NCI-H1092 treated with DMSO at 0.1 percent for 48 hours (cell line): ENCODE data around the gene STAMBPL1.
A peak's percentile ranks its signal among the peaks of the same experiment; 100 is the strongest.
"Not testable (repeated sequence)": the region's sequence is repeated elsewhere in the genome, so short reads cannot be mapped to it uniquely, and the experiment has no call there.

Experiments used
- DNase-seq: peaks from one replicate; lab custom pipeline; 2025; lab: John Stamatoyannopoulos, UW

The STAMBPL1 gene

DNA sequence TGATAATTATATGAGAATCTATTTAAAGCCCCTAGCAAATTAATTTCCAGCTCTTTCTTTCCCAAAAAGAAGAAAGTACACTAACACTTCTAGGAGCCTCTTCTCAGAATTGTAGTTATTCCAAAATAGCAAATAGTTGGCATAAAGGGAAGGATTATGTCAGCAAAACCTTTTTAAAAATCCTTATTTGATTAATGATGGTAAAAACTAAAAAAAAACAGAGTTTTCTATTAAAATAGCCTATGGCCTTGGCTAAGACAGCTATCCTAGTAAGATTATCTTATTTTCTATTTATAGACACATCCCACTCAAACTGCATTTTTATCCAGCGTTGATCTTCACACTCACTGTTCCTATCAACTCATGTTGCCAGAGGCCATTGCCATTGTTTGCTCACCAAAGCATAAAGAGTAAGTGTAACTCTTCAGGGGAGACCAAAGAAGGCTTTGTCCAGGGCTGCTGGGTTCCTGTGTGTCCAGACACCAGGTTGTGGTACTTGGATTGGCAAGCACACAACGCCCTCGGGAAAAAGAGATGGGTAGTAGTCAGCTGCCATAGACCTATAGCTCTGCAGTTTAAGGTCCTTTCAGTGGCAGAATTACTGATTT, 41.0 kb downstream of the STAMBPL1 start:
- no peak for DNase-seq

DNA sequence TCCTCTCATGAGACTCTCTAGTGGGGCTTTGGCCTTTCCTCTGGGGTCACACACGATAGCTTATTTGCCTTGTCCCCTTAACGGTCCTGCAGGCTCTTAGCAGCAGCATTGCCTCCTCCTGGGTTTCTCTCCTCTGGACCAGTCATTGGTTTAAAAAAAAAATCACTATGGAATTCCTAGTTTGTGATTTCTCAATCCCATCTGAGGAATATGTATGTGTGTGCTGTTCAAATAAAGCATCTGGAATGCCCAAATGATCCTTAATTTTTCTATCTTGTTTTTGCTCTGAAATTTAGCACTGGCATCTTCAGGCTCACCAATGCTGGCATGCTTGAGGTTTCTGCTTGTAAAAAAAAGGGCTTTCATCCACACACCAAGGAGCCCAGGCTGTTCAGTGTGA, 42.0 kb downstream of the STAMBPL1 start:
- DNase-seq = no peak

DNA sequence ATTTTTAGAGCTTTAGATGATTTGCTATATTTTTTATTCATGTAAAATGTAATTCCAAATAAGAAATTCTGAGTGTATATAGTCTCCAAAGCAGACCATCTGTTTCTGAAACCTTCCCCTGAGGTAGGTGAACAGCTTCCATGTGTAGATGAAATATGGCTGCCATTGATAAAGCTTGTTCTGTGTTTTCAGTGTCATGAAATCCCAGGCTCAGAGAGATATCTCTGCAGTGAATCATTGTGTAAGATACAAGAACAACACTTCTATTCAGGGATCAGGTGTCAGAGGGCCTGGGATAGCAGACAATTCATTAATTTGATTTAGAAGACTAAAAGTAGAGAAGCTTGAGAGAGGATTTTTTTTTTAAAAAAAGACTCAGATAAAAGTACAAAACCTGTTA, 43.5 kb downstream of the STAMBPL1 start:
- no peak for DNase-seq

DNA sequence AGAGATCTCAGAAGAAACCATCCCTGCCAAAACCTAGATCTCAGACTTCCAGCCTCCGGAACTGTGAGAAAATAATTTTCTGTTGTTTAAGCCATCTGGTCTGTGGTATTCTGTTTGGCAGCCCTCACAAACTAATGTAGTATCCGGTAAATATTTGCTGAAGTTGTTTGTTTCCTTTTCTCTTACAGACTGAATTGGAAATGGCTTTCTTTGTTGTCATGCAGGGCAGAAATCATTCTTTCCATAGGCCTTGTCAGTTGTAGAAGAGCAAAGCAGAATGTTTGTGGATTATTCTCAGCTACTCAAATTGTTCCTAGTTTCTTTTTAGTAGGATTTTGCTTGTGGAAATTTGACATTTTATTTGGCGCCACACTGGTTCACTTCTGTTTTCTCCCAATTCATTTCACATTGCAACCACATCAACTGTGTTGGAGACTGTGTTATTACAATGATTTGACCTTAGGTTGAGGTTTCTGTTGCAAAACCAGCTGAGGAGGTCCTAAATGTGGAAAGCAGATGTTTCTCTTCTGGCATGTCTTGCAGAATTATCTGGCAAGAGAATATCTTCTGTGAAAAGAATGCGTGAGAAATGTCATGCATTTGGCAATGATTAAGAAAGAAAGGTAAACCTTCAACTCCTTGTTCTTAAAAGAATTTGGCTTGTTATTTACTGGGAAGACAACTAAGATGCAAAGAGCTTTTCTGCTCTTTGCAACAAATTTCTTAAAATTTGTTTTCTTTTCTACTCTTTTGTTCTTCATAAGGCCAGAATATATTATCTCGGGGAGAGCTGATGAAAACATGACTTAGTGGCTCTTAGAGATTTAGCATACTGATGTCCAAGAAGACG, 46.7 kb downstream of the STAMBPL1 start:
- DNase-seq = no peak

DNA sequence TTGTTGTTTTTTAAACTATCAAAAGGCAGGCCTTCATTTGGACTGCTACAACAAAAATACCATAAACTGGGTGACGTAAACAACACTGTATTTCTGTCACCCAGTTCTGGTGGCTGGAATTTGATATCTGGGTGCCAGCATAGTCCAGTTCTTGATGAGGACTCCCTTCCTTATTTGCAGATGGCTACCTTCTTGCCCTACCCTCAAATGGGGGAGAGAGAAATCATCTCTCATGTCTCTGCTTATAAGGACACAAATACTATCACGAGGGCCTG, 47.3 kb downstream of the STAMBPL1 start:
- DNase-seq = no peak

DNA sequence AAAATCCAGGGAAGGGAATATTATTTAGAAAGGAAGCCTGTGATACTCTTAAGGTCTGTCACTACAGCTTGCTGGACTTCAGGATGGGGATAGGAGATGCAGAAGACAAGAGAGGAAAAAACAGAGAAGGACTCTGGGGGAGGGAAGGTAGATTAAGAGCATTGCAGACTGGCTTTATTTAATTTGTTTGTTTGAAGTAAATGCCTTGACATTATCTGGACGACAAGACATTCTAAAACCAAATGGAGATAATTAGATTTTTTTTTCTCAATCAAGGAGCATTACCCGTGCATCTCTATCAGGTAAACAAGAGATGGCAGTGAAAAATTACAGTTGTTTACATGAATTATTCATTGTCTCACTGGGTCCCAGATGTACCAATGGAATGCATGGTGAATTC, 48.2 kb downstream of the STAMBPL1 start:
- DNase-seq = no peak

DNA sequence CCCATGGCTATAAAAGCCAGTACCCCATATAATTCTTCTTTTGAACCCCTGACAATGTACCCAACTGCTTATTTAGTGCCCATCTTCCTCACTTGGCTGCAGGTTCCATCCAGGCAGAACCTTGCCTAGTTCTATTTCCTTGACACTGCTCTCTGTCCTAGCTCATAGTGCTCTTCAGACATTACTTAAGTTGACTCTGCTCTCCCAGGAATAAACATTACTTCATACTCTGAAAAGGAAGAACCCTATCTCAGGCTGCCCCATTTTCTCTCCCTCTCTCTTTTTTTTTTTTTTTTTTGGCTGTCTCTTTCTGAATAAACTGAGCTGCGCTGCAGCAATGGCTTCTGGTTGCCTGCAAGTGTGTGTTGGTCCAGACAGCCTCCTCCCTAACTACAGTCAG, 51.5 kb downstream of the STAMBPL1 start:
- no peak for DNase-seq

DNA sequence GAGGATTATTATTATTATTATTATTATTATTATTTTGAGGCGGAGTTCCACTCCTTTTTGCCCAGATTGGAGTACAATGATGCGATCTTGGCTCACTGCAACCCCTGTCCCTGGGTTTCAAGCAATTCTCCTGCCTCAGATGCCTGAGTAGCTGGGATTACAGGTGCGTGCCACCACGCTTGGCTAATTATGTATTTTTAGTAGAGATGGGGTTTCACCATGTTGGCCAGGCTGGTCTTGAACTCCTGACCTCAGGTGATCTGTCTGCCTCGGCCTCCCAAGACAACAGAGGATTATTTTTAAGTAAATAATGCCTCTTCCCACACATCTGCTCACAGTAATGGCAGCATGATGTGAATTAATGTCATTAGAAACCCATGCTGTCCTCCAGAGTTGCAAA, 52.0 kb downstream of the STAMBPL1 start:
- not testable (repeated sequence) for DNase-seq

DNA sequence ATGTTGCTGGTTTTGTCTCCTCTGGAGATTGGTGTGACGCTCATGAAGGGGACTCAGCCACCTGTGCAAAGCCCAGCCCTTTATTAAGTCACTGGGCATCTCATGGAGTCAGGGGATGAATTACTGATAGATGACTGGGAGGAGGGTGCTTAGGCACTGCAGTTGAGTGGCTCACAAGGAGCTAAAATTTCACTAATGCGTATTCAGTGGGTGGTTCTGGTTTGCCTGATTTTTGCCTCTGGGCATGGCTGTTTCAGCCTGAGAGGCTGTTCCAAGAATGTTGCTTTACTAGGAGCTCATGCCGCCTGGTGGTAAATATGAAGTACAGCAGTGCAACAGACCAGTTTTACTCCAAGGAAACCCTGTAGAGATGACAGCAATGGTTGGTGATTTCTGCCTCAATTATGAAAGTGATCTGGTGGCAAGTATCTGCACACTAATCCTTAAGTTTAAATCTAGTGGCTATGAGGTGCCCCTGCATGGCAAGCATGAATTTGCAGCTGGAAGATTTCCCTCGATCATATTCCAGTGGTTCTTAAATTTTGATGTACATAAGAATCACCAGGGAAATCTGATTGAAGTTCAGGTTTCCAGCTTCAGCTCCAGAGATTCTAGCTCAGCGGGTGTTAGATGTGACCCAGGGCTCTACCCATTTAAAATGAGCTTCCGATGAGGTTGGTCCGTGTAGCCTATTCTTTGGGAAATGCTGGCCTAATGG, 52.7 kb downstream of the STAMBPL1 start:
- peak; percentile 32 for DNase-seq

DNA sequence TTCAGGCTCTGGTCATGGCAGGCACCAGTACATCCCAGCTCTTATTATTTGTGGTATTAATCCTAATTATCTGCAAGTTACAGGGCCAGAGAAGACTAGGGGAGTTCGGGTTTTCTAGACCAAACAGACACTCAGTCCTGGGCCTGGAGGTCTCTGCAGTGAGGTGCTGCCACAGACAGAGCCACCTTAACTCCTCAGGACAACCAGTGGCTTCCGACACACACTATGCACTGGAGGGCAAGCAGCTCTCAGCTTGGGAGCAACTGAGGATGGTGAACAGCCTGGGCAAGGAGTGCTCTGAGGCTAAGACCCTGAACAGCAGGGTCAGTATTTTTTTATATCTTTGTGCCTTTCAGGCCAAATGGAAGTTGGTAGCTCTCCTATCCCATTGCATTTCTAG, 53.5 kb downstream of the STAMBPL1 start:
- DNase-seq = no peak

DNA sequence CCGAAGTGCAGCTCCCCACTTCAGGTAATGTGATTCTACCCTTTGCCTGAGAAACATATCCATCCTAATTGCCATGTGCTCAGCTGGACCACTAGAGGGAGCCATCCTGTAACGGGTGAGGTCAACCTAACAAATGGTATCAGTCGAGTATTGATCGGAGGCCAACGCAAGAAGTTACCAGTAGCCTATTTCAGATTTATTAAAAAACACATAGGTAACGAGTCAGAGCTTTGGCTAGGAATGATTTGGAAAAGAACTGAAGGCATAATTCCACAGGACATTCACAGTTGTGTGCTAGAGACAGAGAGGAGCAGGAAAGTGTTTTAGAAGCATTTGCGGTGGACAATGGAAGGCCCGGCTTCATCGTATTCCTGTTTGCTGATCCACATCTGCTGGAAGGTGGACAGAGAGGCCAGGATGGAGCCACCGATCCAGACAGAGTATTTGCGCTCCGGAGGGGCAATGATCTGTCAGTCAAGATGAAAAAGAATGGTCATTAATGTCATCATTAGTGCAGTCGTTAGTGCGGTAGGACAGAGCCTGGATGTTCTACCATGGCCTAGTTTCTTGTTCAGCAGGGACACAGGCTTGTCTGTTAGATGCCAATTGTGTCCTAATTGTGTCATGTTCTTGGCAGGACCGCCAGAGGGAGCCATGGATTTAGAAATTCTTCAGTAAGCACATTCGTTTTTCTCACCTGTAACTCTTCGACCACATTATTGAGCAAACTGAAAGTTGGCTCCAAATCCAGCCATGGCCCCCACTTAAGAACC, 55.0 kb downstream of the STAMBPL1 start:
- peak; percentile 46 for DNase-seq

DNA sequence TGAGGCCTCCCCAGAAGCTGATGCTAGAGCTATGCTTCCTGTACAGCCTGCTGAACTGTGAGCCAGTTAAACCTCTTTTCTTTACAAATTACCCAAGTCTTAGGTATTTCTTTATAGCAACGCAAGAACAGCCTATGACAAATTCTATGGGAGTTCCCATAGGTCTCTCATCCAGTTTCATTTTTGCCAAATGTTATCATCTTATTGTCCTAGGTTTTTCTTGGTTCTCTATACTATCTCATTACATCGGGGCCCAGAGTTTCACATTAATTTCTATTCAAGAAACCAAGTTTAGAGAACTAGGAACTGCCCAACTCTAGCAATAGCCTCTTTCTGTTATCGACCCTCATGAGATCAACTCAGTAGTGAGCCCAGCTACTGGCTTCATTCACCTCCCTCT, 56.6 kb downstream of the STAMBPL1 start:
- no peak for DNase-seq

DNA sequence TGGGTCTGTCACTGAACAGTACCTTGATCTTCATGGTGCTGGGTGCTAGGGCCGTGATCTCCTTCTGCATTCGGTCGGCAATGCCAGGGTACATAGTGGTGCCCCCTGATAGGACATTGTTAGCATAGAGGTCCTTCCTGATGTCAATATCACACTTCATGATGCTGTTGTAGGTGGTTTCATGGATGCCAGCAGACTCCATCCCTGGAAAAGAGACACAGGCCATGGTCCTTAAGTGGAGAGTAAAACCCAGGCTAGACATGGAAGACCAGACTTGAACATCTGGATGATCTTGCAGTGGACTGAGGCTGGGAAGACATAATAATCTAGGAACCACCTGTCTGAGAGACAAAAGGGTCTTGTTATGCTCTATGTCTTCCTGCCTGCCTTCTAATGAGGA, 58.0 kb downstream of the STAMBPL1 start:
- DNase-seq = no peak

DNA sequence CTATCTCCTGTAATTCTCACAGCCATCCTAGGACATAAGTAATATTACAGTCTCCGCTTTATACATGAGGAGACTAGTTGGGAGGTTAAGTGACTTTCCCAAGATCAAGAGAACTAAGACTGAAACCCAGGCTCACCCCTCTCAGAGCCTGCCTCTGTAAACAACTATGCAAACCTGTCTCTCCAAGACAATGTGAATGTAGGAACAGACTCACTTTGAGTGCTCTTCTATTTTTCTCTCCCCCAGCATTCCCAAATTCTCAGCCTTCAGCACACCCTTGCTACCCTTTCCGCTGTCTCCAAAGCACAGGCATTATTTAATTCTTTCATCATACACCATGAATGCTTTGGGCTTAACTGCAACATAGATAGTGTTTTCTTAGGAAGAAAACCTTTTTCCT, 58.9 kb downstream of the STAMBPL1 start:
- DNase-seq = no peak

DNA sequence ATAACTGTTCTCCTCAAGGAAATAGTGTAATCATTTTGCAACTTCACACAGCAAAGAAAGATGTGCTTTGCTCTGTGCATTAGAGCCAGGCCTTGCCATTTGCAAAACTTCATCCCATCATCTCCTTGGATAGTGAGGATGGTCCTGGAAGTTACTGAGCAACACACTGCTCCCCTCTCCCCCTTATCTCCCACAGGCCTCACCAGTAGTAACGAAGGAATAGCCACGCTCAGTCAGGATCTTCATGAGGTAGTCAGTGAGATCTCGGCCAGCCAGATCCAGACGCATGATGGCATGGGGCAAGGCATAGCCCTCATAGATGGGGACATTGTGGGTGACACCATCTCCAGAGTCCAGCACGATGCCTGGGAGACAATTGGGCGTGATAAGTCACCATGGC, 61.0 kb downstream of the STAMBPL1 start:
- DNase-seq = no peak

DNA sequence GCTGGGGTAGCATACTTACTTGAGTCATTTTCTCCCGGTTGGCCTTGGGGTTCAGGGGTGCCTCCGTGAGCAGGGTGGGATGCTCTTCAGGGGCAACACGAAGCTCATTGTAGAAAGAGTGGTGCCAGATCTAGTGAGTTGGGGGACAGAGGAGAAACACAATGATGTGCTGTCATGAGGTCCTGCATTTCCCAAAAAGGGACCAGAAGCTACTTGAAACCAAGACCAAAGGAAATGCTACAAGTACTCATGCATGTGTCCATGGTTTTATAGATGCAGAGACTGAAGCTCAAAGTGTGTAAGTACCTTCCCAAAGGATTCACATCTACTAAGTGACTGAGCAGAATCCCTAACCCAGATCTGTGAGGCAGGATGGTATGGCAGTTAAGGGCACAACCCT, 63.7 kb downstream of the STAMBPL1 start:
- DNase-seq = no peak

DNA sequence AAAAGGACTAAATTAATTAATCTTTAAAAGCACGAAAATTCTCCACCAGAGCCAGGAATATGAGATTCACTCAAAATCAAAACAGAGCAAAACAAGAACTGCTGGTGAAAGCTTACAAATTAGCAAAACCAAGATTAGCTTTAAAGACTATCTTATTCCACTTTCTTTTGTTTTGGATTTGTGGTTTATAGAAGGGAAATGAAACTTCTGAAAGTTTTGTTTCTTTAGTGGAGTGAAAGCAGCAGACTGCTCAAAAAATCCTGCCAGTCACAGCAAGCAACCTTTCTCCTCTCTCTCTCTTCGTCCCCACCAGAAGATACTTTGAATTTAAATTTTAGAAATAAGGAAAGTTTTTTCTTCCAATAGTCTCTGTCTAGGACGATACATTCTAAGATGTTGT, 64.8 kb downstream of the STAMBPL1 start:
- no peak for DNase-seq

DNA sequence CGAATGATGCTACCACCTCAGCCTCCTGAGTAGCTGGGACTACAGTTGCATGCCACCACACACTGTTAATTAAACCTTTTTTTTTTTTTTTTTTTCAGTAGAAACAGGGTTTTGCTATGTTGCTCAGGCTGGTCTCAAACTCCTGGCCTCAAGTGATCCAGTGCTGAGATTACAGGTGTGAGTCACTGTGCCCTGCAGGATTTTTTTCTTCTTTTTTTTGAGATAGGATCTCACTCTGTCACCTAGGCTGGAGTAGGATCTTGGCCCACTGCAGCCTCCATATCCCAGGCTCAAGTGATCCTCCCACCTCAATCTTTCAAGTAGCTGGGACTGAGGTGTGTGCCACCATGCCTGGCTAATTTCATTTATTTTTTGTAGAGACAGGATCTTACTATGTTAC, 66.2 kb downstream of the STAMBPL1 start:
- DNase-seq = no peak

DNA sequence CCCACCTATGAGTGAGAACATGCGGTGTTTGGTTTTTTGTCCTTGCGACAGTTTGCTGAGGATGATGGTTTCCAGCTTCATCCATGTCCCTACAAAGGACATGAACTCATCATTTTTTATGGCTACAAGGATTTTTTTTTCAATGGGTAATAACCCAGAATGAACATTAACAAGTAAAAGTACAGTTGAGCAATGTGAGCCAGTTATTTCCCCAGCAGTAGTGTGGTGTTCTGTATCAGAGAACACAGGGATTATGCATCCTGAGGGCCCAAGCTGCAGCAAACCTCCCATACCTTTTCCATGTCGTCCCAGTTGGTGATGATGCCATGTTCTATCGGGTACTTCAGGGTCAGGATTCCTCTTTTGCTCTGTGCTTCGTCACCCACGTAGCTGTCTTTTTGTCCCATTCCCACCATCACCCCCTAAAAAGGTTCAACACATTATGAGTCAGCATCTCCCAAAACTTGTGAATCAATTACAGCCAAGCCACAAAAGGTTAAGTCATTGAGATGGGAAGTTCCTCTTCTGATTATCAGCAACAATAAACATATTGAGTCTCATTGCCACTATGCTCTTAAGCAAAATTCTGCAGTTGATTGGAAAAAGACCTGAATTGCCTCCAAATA, 67.0 kb downstream of the STAMBPL1 start:
- DNase-seq = no peak

DNA sequence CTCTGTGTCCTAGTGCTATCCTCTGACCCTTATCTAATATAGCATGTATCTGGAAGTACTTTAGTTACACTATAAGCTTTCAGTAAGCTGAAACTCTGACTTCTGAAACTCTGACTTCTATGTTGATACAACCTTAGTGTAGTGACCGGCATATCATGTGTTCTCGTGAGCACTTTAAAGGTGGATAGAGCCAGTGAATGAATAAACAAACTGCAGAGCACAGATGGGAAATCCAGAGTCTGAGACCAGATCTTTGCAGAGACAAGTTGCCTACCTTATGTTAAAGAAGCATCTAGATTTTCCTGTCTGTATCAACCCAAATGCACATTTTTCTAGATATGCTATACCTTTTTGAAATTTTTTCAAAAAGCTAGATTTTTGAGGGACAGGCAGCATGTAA, 69.0 kb downstream of the STAMBPL1 start:
- no peak for DNase-seq

DNA sequence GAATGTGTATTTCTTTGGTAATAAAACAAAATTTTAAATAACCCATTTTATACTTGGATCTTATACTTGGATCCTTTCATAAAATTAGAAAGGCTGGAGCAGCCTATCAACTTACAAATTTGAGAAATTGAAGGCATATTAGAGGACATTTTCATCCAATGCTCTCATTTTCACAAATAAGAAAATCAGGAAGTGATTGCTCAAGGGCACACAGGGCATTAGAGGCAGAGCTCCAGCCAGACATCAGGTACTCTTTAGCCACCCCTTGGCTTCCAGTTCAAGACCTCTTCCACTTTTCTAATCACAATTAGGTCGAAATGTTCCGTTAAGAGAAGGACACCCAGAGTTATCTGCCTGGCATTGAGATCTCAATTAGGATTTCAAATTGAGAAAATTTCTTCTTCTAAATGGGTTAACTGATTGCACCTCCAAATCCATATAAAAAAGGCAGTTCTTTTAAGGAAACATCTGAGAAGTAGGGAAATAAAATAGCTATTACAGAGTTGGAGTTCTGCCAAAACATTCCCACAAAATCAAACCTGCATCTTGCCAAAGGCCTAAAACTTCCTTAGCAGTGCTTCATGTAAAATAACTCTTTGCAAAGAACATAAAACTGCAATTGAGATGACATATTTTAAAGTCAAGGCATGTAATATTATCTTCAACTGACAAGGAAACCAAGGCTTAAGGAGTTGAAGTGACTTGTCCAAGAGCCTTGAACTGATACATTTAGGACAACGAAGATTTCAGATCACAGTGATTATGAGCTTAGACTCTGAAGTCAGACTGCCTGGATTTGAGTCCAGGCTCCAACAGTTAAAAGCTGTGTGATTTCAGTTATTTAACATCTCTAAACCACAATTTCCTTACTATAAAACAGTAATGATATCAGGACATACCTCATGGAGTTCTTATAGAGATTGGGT, 70.1 kb downstream of the STAMBPL1 start:
- no peak for DNase-seq
